NCI-H1417 treated with DMSO at 0.1 percent for 48 hours (cell line): ENCODE data around the gene SEMA6A.

Source experiments
- DNase-seq: peaks from one replicate; lab custom pipeline; 2025; lab: John Stamatoyannopoulos, UW

SEMA6A gene, protein sequence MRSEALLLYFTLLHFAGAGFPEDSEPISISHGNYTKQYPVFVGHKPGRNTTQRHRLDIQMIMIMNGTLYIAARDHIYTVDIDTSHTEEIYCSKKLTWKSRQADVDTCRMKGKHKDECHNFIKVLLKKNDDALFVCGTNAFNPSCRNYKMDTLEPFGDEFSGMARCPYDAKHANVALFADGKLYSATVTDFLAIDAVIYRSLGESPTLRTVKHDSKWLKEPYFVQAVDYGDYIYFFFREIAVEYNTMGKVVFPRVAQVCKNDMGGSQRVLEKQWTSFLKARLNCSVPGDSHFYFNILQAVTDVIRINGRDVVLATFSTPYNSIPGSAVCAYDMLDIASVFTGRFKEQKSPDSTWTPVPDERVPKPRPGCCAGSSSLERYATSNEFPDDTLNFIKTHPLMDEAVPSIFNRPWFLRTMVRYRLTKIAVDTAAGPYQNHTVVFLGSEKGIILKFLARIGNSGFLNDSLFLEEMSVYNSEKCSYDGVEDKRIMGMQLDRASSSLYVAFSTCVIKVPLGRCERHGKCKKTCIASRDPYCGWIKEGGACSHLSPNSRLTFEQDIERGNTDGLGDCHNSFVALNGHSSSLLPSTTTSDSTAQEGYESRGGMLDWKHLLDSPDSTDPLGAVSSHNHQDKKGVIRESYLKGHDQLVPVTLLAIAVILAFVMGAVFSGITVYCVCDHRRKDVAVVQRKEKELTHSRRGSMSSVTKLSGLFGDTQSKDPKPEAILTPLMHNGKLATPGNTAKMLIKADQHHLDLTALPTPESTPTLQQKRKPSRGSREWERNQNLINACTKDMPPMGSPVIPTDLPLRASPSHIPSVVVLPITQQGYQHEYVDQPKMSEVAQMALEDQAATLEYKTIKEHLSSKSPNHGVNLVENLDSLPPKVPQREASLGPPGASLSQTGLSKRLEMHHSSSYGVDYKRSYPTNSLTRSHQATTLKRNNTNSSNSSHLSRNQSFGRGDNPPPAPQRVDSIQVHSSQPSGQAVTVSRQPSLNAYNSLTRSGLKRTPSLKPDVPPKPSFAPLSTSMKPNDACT

DNA sequence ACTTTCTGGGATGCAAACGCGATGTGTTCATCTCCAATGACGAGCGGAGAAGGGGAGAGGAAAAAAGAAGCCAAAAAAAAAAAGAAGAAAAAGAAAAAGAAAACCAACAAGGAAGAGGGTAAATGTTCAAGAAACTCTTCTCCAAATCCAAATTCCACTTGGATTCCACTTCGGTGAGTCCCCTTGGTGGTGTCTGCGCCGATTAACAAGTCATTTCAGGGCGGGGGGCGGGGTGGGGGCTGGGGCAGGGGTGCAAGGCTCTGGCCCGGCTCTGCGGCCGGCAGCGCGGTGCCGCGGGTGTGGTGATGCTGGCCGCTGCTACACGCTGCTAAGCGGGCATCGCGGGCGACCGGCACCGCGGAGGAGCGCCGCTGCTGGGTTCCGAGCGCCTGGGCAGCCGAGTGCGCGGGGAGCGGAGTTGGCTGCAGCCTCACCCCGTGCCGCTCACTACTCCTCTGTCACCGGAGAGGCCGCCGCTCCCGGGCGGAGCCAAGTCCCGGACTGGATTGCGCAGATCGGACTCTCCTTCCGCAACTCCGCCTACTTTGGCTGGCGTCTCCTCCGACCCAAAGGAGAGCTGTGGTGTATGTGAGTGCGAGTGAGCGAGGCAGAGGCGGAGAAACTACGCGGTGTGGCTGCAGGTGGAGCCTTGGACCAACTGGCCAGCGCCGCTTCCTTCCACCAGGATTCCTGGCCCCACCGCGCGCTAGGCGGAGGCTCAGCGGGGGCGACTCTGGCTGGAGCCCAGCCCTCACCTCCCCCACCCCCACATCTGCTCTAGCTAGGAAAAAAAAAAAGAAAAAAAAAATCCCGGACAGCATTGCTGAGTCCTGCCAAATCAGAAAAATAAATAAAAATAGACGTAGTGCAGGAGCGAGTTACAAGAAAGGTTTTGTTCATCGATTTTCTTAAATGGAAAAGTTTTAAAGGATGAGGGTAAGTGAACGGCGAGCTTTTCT is at the start of gene SEMA6A:
TSS of gene SEMA6A (minus strand) at position 457 of the 959 bp plus-strand sequence. CDS start 69,879 bp downstream, outside the sequence.
- no peak for DNase-seq

DNA sequence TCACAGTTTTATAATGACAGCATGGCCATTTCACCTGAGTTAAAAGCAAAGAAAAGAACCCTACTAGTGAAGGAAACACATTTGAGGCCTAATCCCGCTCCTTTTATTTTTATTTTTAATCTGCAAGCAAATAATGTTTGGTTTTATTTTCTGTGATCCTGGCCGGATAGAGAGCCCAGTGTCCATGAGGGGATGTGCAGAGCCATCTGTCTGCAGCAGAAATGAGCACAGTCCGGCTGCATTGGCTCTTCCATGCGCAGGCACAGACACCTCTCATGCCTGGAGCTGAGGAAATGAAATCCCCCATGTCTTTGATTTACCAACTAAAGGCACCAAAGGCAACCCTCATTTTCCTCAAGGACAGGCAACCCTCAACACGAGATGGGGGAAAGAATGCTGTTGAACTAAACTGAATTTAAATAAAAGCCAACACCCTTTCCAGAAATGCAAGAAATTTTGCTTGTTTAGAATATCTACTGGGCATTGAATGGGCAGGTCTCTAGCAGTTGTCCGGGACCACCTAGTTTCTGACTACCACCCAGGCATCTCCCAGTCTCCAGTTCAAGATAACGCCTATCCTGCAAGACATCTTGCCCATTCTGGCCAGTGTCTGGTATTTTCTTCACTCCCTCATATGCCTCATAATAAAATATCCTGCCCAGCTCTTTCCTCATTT is 47.9 kb upstream of the SEMA6A start:
- DNase-seq, result no peak

DNA sequence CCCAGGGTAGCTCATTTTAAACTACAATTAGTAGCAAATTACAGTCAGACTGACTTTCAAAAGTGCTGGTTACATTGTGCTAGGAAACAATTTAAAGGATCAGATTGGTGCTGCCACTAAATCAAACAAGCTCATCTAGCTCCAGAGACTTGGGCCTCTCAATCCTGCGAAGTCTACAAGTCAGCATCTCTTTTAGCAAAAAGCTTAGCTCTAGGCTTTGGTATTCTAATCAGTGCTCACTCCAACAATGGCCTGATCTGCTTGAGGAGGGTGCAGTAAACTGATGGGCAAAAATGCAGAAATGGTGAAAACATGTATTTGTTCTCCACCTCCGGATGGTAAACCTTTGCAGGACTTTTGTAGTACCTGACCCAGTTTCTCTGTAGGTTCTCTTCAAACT is 47.0 kb upstream of the SEMA6A start:
- no peak for DNase-seq

DNA sequence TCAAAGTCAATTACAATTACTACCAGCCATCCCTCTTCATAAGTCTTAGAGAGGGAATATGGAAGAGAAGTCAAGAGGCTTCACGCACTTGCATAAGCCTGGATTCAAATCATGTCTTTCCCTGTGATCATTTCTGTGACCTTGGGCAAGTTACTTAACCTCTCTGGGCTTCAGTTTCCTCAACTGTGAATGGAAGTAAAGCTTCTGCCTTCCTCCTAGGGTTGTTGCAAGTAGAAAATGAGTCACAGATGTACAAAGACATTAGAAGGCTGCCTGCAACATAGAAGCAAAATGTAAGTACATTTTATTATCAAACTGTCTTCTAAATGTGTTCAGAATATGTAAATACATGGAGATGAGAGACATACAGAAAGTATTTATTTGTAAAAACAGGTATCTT is 42.3 kb upstream of the SEMA6A start:
- no peak for DNase-seq

DNA sequence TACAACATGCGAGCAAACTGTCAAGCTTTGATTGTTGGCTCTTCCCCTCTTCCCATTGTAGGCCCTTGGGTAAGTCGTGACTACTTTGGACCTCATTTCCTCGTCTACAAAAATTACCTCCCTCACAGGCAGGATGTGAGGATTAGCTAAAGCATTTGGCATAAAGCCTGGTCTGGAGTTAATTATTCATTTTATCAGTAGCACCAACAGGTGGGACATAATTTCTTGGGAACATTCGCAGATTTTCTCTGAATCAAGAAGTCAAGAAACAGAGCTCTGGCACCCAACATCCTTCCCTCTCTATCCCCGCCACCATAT is 39.9 kb upstream of the SEMA6A start:
- no peak for DNase-seq

DNA sequence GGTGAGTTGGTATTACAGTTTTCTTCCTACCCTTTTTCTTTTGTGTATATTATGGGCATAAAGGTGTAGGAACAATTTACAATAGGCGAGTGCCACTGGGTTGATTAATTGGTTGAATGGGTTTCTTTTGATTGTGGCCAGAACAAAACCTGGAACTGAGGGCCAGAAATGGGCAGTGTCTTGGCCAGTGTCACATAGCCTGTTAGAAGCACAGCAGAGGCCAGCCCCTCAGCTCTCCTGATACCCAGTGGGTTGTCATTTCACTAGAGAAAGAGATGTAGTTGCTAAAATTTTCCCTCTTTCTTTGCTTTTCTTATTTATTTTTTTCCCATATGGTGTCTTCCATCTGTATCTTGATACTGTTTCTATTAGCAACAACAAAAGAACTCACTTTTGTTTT is 38.8 kb upstream of the SEMA6A start:
- no peak for DNase-seq

DNA sequence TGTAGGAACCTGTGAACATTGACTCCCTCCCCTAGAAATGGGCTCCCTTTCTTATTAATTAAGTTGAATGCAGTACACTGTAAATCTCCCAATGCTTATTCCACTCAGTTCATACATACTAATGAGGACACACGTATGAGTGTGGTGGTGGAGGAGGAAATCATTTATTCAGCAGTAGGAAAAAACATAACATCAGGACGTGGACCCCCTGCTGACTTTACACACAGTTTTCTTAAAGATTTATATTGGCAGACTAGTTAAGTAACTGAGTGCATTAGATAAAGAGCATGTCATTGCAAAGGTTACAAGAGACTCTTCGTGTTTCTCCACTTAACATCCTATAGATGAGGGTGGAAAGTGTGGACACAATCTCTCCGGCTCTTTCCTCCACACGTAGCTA is 37.8 kb upstream of the SEMA6A start:
- DNase-seq, result no peak

DNA sequence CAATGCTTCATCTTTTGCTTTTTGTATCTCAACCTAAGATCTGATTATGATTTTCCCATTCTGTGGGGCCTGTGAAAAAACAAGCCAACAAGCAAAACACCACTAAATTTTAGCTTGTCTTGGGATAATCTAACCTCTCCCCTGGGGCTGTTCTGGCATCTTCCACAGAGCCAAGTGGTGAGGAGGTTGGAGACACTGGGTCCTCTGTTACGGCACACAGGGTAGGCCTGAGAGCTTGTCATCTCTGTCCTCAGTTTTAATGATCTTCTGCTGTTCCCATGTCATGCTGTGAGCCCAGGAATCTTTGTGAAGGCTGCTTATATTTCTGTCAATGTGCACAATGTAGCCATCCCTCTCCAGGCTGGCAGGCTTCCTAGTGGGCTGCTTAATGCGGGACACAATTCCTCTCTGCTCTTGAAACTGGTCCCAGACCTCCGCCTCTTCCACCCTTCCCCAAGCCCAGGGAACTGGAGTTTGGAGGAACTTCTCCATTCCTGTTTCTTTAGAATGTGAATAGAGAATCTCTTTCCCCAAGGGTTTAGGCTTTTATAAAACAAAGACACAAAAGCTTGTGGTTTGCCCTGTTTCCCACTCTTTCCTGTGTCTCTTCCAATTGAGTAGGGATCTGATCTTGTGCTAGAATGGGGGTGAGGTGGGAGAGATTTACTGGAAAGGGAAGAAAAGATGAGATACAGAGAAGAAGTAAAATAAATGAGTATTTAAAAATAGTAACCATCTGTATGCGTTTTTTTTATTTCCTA is 30.9 kb upstream of the SEMA6A start:
- DNase-seq, result no peak

DNA sequence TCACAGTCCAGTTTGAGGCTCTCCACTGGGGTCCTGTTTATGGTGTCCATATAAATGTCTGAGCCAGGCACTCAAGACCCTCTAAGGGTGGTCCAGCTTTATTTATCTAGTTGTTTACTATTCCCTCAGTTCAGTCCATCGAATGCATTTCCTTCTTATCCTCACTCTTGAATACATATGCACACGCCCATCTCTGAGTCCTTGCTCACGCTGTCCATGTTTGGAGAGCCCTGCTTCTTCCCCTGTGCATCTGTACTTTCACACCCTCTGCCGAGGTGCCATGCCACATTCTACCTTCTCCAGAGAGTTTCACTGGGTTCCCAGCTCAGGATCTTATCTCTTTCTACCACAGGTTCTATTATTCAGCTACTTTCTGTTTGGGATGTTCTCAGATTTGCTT is 30.2 kb upstream of the SEMA6A start:
- no peak for DNase-seq

DNA sequence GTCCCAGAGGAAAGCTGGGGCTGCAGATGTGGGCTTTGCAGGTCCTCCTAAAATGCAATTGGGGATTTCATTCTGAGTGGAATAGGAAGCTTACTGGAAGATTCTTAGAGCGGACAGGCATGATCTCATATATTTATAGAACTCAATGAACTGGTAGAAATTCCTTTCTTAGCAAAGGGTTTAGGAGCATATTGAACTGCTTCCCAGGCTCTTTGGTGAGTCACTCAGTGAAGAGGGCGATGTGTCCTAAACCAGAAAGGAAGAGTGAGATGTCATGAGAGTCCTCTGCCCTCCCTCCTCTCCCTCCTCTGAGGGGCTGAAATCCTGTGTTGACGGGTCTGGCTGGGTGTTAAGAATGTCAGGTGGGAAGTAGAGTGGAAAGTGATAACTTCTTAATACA is 26.3 kb upstream of the SEMA6A start:
- DNase-seq, result no peak

DNA sequence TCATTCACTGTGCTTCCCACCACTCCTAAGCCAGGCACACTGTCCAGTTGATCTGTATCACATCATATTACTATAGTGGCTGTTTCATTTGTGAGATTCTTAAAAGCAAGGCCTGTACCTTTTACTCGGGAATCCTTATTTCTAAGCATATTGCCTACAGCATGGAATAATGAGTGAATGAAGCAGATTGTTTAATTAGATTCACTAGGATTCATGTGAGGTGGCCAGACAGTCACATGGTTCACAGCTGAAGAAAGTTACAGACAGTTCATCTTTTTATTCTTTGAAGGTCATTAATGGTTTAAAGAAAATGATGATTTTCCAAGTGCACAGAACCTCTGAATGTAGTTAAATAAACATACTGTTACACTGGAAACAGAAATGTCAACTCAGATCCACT is 24.3 kb upstream of the SEMA6A start:
- DNase-seq, result no peak

DNA sequence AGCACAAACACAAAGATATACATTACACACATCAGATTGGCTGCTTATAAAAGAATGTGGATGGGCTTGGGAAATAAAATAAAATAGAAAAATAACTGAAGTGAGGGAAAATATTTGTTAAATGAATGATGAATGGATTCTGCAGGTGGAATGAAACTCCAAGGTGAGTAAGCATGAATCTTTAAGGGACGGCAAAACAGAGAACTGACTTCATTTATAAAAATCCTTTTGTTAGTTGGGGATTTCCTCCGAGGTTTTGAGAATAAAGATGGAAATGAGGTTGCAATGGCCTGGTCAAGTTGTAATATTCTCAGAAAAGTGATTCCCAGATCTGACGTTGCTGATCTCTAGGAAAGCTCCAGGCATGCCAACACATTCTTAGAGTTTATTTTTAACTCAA is 20.9 kb upstream of the SEMA6A start:
- no peak for DNase-seq

DNA sequence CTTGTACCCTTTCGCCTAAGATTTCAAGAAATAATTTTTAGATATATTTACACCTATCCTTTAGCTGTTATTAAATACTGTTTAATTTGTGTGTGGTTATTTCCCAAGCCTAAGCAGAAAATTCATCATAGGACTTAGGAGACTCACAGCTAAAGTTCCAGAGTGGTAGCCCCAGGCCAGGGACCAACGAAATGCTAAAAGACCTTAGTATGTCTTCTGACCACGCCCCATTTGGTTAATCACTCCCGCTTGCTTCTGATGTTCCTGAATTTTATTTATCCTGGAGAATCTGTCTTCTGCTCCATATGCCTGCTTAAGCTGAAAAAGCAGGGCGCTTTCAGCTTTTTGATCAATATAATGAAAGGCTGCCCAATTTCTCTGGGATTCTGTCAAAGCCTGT is 18.7 kb upstream of the SEMA6A start:
- no peak for DNase-seq

DNA sequence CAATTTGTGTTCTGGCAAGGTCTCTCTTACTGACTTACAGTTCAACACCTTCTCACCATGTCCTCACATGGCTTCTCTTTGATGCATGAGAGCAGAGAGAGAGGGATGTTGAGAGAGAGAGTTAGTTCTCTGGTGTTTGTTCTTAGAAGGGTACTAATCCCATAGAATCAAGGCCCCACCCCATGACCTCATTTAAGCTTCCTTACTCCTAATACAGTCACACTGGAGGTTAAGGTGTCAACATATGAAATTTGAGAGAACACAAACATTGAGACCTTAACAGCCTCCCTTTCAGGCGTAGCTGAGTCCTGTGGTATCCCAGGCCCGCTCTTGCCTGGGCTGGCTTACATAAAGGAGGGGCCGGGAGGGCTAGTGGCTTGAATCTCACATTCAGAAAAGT is 10.6 kb upstream of the SEMA6A start:
- DNase-seq, result no peak

DNA sequence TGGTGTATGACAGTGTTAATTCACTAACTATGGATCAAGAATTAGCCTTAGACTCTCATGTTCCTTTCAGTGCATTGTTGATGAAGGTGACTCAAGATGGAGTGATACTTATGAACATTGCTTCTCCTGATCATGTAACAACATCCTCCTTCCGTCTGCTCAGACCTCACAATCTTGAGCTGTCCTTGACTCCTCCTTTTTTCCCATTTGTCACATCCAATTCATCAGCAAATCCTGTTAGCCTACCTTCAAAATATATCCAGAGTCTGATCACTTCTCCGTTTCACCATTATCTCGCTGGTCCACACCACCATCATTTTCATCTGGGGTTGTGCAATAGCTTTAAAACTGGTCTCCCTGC is 9.2 kb upstream of the SEMA6A start:
- no peak for DNase-seq

DNA sequence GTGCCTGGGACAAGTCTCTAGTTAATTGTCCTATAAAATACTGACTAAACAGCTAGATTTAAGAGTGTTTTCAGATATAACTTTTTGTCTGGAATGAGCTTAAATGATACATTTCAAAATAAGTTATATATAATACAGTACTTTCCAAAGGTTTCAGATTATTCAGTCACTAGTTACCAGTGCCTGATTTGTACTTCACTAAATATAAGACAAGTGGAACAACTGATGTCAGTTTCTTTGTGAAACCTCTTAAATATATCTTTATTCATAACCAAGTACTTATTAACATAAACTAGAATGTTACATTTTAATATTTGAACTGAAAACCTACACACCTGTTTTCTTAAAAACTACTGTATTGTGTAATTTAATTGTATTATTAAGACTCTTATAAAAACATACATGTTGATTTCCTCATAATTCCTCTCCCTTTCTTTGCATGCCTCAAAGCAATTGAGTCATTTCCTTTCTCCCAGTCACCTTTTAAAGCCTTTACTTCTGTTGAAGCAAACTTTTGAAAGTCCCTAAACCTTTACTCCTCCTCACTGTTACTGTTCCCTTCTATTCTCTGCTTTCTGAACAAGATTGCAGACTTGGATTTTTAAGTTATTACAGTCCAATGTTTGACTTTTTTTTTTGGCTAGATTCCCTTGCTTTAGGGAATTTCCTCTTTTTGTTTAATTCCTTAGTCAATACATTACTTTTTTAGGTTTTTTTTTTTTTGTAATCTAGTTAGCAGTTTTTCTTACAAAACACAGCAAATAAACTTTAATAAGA is 8.7 kb upstream of the SEMA6A start:
- no peak for DNase-seq

DNA sequence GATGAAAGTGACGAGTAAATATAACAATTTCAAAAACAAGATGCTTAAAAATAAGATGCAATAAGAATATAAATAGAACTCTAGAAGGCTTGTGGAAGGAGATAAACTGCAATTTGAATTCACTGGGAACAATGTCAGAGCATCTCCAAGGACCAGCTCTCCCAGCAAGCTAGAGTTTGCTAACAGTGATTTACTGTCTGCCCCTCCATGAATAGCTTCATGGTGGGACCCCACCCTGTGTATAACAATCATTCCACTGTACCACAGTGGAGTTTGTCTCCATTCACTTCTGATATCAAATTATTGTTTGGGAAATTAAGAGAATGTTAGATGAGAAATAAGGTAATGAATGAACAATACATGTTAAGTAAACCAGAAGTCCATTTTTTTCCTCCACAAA is 7.3 kb upstream of the SEMA6A start:
- no peak for DNase-seq

DNA sequence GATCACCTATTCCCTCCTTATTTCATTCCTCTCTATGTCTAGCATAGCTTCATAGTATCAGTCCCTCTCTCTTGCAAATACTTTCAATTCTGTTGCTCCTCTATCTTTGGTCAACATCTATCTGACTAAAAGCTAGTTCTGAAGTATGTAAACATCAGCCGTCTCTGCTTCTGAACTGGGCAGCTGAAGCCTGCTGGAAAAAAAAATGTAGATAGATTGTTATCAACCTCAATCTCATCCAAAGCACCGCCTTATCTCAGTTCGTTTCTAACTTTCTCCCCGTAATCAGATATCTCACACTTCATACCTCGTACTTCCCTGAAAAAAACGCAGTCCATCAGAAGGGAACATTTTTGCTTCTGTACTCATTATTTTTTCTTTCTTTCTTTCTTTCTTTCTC is 4.5 kb upstream of the SEMA6A start:
- no peak for DNase-seq

DNA sequence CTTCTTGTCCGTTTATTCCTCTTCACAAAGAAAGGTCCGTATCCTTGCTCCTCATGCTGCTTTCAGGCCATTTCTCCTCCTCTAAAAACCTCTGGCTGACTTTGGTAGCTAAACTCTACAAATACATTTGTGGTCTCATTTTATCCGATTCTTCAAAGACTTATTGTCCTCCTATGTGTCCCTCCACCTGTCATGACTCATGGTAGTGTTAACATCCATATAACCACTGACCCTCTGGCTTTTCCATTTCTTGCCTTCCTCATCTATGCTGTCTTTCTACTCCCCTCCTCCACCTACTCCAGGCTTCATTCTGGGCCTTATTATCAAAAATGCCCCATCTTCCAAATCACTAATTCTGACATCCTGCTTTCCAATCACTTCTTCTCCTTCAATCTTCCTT is 4.1 kb upstream of the SEMA6A start:
- no peak for DNase-seq
